DND-41 (cell line): ENCODE measurements around the gene ID1.
A peak's percentile ranks its signal among the peaks of the same experiment; 100 is the strongest.
"Not testable (repeated sequence)": the region's sequence is repeated elsewhere in the genome, so short reads cannot be mapped to it uniquely, and the experiment has no call there.

Experiments
- ATAC-seq: fragments of 200-7000 bp; cut with Tn5 transposase; 3 replicates; pipeline ENCODE4 v1.9.1; 2021; ENCODE audit warnings: low read depth; ENCODE audit not compliant: insufficient read depth
- DNase-seq: peaks from one replicate; pipeline ENCODE4 v3.0.0-alpha.2; 2020
- H2AFZ ChIP-seq: 2 replicates; pipeline ENCODE4 v1.6.0; 2012; ENCODE audit warnings: low read depth, low read length
- H3K27ac ChIP-seq: 2 replicates; pipeline ENCODE4 v1.5.1; 2012; ENCODE audit warnings: low read length, inconsistent platforms
- H3K27me3 ChIP-seq: fragments of 200-600 bp; sonication (generic); 2 replicates; pipeline ENCODE4 v1.6.0; 2012; ENCODE audit warnings: low read length, mild to moderate bottlenecking, inconsistent platforms; ENCODE audit not compliant: insufficient read depth, poor library complexity
- H3K36me3 ChIP-seq: 2 replicates; pipeline ENCODE4 v1.5.1; 2012; ENCODE audit warnings: low read length, inconsistent platforms; ENCODE audit not compliant: insufficient read depth
- H3K4me1 ChIP-seq: 2 replicates; pipeline ENCODE4 v1.5.1; 2012; ENCODE audit warnings: mild to moderate bottlenecking, low read length; ENCODE audit not compliant: insufficient read depth
- H3K4me2 ChIP-seq: 2 replicates; pipeline ENCODE4 v1.6.0; 2012; ENCODE audit warnings: mild to moderate bottlenecking, moderate library complexity, low read length, inconsistent platforms; ENCODE audit not compliant: insufficient read depth
- H3K4me3 ChIP-seq, 2 experiments: fragments of 200-600 bp in 1 of 2; shearing (Covaris generic) in 1 of 2; 2 replicates each; pipeline ENCODE4 v1.5.1; 2012 to 2016; ENCODE audit warnings: inconsistent platforms in 2 of 2, low read length in 2 of 2, mild to moderate bottlenecking in 2 of 2, low read depth in 1 of 2, moderate library complexity in 1 of 2
- H3K79me2 ChIP-seq: 2 replicates; pipeline ENCODE4 v1.6.0; 2012; ENCODE audit warnings: low read length, inconsistent platforms; ENCODE audit not compliant: insufficient read depth
- H3K9ac ChIP-seq: 2 replicates; pipeline ENCODE4 v1.6.0; 2012; ENCODE audit warnings: low read depth, mild to moderate bottlenecking, inconsistent platforms, low read length, moderate library complexity
- H3K9me3 ChIP-seq: 2 replicates; pipeline ENCODE4 v1.5.1; 2012; ENCODE audit warnings: low read length, moderate library complexity, mild to moderate bottlenecking, inconsistent platforms; ENCODE audit not compliant: insufficient read depth, severe bottlenecking
- H4K20me1 ChIP-seq: 2 replicates; pipeline ENCODE4 v1.6.0; 2012; ENCODE audit warnings: low read length; ENCODE audit not compliant: insufficient read depth
- EZH2 ChIP-seq: IDR thresholded peaks from 3 replicates; pipeline ENCODE4 v1.6.1; 2012; ENCODE audit warnings: borderline replicate concordance, low read depth, mild to moderate bottlenecking, moderate library complexity, low read length, inconsistent platforms; ENCODE audit not compliant: severe bottlenecking
- TF ChIP-seq, protein P1 (sequence below): IDR thresholded peaks from 2 replicates; pipeline ENCODE4 v1.5.1; 2012; ENCODE audit warnings: borderline replicate concordance, low read length, moderate library complexity, mild to moderate bottlenecking; ENCODE audit not compliant: poor library complexity, severe bottlenecking; ENCODE audit errors: extremely low read depth

The ID1 gene

DNA sequence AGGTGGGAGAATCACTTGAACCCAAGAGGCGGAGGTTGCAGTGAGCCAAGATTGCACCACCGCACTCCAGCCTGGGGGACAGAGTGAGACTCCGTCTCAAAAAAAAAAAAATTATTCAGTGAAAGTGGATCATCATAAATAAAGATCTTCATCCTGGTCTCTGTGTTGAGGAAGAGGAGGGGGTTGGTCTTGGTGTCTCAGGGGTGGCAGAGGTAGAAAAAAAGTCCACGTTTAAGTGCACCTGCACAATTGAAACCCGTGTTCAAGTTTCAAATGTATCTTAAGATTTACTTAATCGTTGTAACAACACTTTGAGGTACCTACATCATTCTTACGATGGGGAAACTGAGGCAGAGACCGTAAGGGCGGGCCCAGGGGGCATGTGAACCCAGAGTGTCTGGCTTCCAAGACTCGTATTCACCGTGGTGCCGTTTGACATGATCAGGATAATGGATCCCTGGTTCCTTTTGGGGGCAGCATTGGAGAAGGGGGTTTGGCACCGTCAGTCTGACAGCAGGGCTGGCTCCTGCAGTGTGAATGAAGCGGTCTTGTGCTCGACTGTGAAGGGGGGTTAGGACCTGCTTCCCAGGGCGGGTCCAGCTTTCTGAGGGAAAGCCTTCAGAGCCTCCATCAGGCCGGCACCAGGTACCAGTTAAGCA is 32.9 kb upstream of the ID1 start:
- Histone ChIP-seq H3K27ac (peak overlapping the region; percentile 73), H2AFZ (peak overlapping the region; percentile 73), H3K36me3 (peaks cover 33% of the 10 kb centered on the region), H3K9me3 (no peaks in the 10 kb centered on the region), H3K27me3 (no peaks in the 10 kb centered on the region), H4K20me1 (no peaks in the 10 kb centered on the region), H3K4me2 (peak overlapping the region; percentile 82), H3K4me1 (peaks cover 21% of the 10 kb centered on the region), H3K9ac (peak overlapping the region; percentile 60), H3K4me3 (peak overlapping the region in 1 of 2 experiments; percentile 64; a peak in 2 of 4 replicates), H3K79me2 (no peaks in the 10 kb centered on the region)
- TF ChIP-seq, protein P1, sequence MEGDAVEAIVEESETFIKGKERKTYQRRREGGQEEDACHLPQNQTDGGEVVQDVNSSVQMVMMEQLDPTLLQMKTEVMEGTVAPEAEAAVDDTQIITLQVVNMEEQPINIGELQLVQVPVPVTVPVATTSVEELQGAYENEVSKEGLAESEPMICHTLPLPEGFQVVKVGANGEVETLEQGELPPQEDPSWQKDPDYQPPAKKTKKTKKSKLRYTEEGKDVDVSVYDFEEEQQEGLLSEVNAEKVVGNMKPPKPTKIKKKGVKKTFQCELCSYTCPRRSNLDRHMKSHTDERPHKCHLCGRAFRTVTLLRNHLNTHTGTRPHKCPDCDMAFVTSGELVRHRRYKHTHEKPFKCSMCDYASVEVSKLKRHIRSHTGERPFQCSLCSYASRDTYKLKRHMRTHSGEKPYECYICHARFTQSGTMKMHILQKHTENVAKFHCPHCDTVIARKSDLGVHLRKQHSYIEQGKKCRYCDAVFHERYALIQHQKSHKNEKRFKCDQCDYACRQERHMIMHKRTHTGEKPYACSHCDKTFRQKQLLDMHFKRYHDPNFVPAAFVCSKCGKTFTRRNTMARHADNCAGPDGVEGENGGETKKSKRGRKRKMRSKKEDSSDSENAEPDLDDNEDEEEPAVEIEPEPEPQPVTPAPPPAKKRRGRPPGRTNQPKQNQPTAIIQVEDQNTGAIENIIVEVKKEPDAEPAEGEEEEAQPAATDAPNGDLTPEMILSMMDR = no peak
- no peak for TF ChIP-seq EZH2
- DNase-seq (no peak), ATAC-seq (peak; percentile 12)

DNA sequence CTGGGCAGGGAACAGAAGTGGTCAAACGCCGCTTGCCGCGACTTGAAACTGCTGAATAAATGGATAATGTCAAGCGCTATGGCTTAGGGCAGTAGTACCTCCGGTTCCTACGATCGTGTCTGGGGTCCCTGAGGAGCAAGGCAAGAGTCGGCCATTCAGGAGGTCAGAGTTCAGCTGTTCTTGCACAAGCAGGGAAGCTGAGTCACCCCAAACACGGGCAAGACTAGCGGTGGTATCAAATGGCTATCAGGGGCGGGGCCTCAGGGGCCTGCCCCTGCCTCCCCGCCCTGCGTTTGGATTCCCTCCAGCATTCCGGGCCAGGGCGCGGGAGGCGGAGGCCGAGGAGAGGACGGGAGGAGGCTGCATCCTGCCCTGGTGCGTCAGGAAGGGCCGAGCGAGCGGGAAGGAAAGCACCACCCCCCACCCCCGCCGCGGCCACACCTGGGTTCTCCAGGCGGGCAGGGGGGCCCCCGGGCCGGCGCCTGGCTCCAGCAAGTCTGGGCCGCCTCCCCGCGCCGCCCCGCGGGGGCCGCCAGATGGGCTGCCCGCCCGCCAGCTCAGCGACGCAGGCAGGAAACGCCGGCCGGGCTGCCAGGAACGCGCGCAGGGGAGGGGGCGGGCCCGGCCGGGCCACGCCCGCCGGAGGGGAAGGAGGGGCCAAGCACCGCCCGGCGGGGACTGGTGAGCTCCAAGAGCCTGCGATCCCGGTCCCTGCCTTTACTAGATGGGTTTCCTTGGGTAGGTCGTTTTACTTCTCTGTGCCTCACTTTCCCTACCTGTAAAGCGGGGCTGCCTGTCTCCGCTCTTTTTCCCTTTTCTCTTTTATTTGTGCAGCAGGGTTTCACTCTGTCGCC is 32.2 kb upstream of the ID1 start:
- ATAC-seq = peak; percentile 86
- no peaks in the 10 kb centered on the region for H4K20me1 ChIP-seq
- peak overlapping the region; percentile 14 to 64; a peak in 3 of 4 replicates for H3K4me3 ChIP-seq
- H2AFZ ChIP-seq = peak overlapping the region; percentile 83
- peaks cover 21% of the 10 kb centered on the region for H3K4me1 ChIP-seq
- H3K36me3 ChIP-seq = peaks cover 25% of the 10 kb centered on the region
- TF ChIP-seq, protein P1 = no peak
- TF ChIP-seq EZH2 = no peak
- H3K79me2 ChIP-seq = no peaks in the 10 kb centered on the region
- DNase-seq = peak; percentile 94
- no peaks in the 10 kb centered on the region for H3K27me3 ChIP-seq
- peak overlapping the region; percentile 82 for H3K4me2 ChIP-seq
- peak overlapping the region; percentile 60 for H3K9ac ChIP-seq
- peak overlapping the region; percentile 73 for H3K27ac ChIP-seq
- H3K9me3 ChIP-seq = no peaks in the 10 kb centered on the region

DNA sequence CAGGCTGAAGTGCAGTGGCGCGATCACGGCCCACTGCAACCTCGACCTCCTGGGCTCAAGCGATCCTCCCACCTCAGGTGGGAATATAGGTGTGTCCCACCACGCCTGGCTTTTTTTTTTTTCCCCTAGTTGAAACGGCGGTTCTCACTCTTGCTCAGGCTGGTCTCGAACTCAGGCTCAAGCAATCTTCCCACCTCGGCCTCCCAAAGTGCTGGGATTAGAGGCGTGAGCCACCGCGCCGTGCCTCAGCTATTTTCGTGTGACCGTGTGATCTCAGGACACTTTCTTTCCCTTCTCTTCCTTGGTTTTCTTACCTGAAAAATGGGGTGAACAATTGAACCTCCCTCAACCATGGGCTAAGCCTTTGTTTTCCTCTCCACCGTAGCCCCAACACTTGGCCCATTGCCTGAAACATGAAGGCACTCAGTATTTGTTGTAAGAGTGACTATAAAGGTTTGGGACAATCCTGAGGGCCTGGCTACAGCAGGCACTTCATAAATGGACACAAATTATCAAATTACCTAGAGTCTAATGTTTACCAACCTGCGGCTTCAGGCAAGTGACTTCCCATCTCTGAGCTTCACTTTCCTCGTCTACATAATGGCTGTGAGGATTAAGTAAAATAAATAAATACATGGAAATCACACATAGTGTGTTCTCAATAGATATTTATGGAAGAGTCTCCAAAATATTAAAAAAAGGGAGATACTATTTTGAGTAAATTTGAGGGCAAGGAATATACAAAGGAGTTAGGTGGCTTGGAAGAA is 31.4 kb upstream of the ID1 start:
- DNase-seq = no peak
- ATAC-seq = no peak; the same call in 2 of the 3 replicates

DNA sequence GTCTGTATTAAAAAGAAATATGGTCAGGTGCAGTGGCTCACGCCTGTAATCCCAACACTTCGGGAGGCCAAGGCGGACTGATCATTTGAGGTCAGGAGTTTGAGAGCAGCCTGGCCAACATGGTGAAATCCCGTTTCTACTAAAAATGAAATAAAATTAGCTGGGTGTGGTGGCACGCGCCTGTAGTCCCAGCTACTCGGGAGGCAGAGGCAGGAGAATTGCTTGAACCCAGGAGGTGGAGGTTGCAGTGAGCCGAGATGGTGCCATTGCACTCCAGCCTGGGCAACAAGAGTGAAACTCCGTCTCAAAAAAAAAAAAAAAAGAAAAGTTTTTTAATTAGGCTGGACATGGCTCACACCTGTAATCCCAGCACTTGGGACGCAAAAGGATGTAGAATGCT is 30.1 kb upstream of the ID1 start:
- not testable (repeated sequence) for H3K79me2 ChIP-seq, DNase-seq, H3K27ac ChIP-seq, ATAC-seq, H3K4me3 ChIP-seq, H4K20me1 ChIP-seq, H3K27me3 ChIP-seq, H3K9me3 ChIP-seq, H2AFZ ChIP-seq, H3K4me2 ChIP-seq, H3K9ac ChIP-seq, H3K36me3 ChIP-seq
- peaks cover 21% of the 10 kb centered on the region for H3K4me1 ChIP-seq

More for the DNA sequence above, 31.4 kb upstream of the ID1 start:
- H3K27ac ChIP-seq = peak overlapping the region; percentile 69
- H4K20me1 ChIP-seq = no peaks in the 10 kb centered on the region
- TF ChIP-seq EZH2 = no peak
- TF ChIP-seq, protein P1 = no peak
- peaks cover 21% of the 10 kb centered on the region for H3K4me1 ChIP-seq
- H3K4me3 ChIP-seq = peak overlapping the region; percentile 14 to 64; a peak in 3 of 4 replicates
- H3K4me2 ChIP-seq = peak overlapping the region; percentile 82
- H3K79me2 ChIP-seq = no peaks in the 10 kb centered on the region
- peak overlapping the region; percentile 60 for H3K9ac ChIP-seq
- peak overlapping the region; percentile 83 for H2AFZ ChIP-seq
- no peaks in the 10 kb centered on the region for H3K27me3 ChIP-seq
- H3K36me3 ChIP-seq = peaks cover 17% of the 10 kb centered on the region
- no peaks in the 10 kb centered on the region for H3K9me3 ChIP-seq
